Measurements from ENCODE around the gene SMYD3.
A peak's percentile ranks its signal among the peaks of the same experiment; 100 is the strongest.

SMYD3 gene

GRCh38 chr1:246301553-246302250 lies 205.4 kb downstream of the SMYD3 start:
- no peak for DNase-seq

- no peak for DNase-seq
Measured at GRCh38 chr1:246300626-246301549, 206.2 kb downstream of the SMYD3 start.

- DNase-seq = no peak
Measured at GRCh38 chr1:246297279-246298265, 209.5 kb downstream of the SMYD3 start.

GRCh38 chr1:246295968-246296367 lies 211.1 kb downstream of the SMYD3 start:
- DNase-seq = no peak

GRCh38 chr1:246295340-246295739 lies 211.7 kb downstream of the SMYD3 start:
- no peak for DNase-seq

GRCh38 chr1:246294263-246294662 lies 212.8 kb downstream of the SMYD3 start:
- no peak for DNase-seq

- DNase-seq = no peak
Measured at GRCh38 chr1:246293366-246294121, 213.5 kb downstream of the SMYD3 start.

- no peak for DNase-seq
Measured at GRCh38 chr1:246292571-246292970, 214.5 kb downstream of the SMYD3 start.

- no peak for DNase-seq
Measured at GRCh38 chr1:246291127-246291526, 216.0 kb downstream of the SMYD3 start.

- no peak for DNase-seq
Measured at GRCh38 chr1:246283771-246284410, 223.2 kb downstream of the SMYD3 start.

- DNase-seq = no peak
Measured at GRCh38 chr1:246281639-246282038, 225.4 kb downstream of the SMYD3 start.

- DNase-seq = no peak
Measured at GRCh38 chr1:246281195-246281594, 225.9 kb downstream of the SMYD3 start.

GRCh38 chr1:246280551-246280950 lies 226.5 kb downstream of the SMYD3 start:
- DNase-seq = no peak

GRCh38 chr1:246279402-246279801 lies 227.7 kb downstream of the SMYD3 start:
- no peak for DNase-seq

- DNase-seq = no peak
Measured at GRCh38 chr1:246278371-246278770, 228.7 kb downstream of the SMYD3 start.

GRCh38 chr1:246275036-246275435 lies 232.0 kb downstream of the SMYD3 start:
- no peak for DNase-seq

GRCh38 chr1:246274186-246274585 lies 232.9 kb downstream of the SMYD3 start:
- no peak for DNase-seq

GRCh38 chr1:246271516-246271915 lies 235.6 kb downstream of the SMYD3 start:
- DNase-seq = no peak

- DNase-seq = no peak
Measured at GRCh38 chr1:246270236-246270635, 236.8 kb downstream of the SMYD3 start.

GRCh38 chr1:246269466-246269865 lies 237.6 kb downstream of the SMYD3 start:
- no peak for DNase-seq

- peak; percentile 85 for DNase-seq
Measured at GRCh38 chr1:246267896-246268295, 239.2 kb downstream of the SMYD3 start.

- DNase-seq = no peak
Measured at GRCh38 chr1:246267426-246267825, 239.7 kb downstream of the SMYD3 start.

Data from islet precursor cell (in vitro differentiated cells).